ENCODE data around the gene TOX2. TPM values are rescaled to one million over a fixed set of nuclear protein-coding genes. Genes with fewer than 3 reads are reported as not detected.

Gene TOX2
- total RNA-seq, 3 donors from 2014 or later, result 0.66 to 1.1 (median 0.87) TPM

DNA sequence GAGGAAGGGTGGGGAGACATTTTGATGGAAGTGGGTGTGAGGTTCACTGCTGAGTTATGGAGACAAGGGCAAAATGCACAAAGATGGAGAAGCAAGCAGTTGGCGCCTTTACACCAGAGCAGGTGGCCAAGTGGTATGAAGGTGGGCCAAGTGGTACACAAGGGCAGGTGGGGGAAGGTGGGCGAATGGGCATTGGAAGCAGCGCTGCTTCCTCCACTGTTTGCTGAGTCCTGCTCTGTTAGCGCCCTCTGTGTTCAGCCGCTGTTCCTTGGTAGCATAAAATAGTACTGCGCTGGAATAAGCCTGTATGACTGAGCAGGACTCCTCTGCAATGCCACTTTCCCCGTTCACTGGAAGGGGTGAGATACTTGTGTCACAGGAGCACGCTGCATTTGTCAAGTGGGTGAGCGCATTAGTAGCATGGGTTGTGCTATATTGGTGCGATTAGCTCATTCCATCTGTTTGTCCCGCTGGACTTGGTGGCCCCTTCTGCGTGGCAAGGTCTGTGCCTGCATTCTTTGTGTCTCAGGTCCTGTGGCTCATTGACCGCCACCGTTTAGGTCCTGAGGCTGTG, 116.4 kb downstream of the TOX2 start:
- Mint-ChIP-seq H3K27me3 (ENCODE audit: low read depth) (peaks cover 8% of the 10 kb centered on the region), H3K36me3 (ENCODE audit: insufficient read depth) (no peaks in the 10 kb centered on the region), H3K4me3 (no peak overlapping the region), H3K4me1 (ENCODE audit: low read depth) (peaks cover 36% of the 10 kb centered on the region), H3K9me3 (no peaks in the 10 kb centered on the region)
- no peak for ATAC-seq
- no peak for DNase-seq

DNA sequence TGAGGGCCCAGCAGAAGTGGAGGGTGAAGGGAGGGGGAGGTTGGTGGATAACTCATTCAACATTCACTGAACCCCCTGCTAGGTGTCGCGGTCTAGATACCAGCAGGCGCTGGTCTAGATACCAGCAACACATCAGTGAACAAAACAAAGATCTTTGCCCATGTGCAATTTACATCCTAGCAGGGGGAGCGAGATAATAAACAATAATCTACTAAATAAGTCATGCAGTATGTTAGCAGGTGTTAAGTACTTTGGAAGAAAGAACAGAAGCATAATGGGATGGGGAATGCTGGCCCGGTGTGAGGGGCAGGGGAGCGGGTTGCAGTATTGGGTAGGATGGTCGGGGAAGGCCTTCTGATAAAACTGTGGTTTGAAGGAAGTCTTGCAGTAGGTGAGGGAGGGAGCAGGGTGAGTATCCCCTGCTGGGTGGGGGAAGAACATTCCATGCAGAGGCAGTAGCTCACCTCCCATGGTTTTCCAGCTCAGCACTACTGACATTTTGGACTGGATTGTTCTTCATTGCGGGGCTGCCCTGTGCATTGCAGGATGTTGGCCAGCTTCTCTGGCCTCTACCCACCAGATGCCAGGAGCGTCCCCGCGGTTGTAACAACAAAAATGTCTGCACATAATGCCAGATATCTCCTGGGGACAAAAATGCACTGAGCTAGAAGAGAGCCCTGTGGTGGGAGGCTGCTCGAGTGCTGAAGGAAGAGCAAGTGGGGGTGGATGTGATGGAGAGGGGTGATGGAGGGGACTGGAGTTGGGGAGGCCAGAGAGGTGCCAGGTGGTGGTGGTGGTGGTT, 117.3 kb downstream of the TOX2 start:
- peaks cover 8% of the 10 kb centered on the region for H3K27me3 Mint-ChIP-seq (ENCODE audit: low read depth)
- no peaks in the 10 kb centered on the region for H3K36me3 Mint-ChIP-seq (ENCODE audit: insufficient read depth)
- no peak for DNase-seq
- no peak overlapping the region for H3K4me3 Mint-ChIP-seq
- ATAC-seq, result no peak
- peaks cover 36% of the 10 kb centered on the region for H3K4me1 Mint-ChIP-seq (ENCODE audit: low read depth)
- no peaks in the 10 kb centered on the region for H3K9me3 Mint-ChIP-seq

DNA sequence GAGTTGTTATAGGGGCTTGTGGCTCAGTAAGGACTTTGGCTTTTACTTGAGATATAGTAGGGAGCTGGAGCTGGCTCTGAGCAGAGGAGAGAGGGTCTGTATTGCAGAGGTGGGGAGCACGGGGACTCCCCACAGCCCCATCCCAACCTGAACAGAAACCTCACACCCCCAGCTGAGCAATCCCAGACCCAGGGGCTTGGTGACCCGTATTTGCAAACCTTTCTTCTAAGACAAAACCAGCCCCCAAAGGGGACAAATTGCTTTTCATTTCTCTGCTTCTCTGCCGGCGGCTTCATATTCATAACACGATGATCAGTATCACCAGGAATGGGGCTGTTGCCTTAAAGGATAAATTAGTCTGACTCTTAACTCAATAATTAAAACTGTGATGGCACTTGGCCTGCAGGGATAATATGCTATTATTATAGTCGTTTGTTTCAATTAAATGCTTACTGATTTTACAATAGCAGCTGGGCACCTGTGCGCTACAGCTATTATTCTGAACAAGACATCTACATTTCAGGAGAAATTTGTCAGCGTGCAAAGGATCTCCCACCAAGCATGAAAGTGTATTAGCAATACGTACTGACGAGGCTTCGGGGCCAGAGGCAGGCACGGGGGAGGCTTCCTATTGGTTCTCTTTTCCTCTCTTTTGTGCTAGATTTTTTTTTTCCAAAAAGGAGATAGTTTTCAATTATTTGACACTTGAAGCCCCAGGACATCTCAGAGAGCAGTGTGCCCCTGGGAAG, 118.1 kb downstream of the TOX2 start:
- Mint-ChIP-seq H3K4me3 (no peak overlapping the region), H3K4me1 (ENCODE audit: low read depth) (peaks cover 34% of the 10 kb centered on the region), H3K9me3 (no peaks in the 10 kb centered on the region), H3K27me3 (ENCODE audit: low read depth) (peaks cover 10% of the 10 kb centered on the region), H3K36me3 (ENCODE audit: insufficient read depth) (no peaks in the 10 kb centered on the region)
- DNase-seq (no peak), ATAC-seq (no peak)

DNA sequence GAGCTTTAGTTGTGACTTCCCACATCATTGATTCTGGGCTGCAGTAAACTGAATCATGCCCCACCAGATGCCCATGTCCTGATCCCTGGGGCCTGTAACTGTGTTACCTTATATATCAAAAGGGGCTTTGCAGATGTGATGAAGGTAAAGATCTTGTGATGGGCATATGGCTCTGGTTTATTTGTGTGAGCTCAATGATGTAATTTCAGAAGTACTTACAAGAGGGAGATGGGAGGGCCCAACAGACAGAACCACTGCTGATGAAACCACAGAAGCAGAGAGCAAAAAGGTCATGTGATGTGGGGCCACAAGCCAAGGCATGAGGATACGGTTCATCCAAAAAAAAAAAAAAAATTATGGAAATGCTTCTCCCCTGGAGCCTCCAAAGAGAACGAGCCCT, 118.7 kb downstream of the TOX2 start:
- H3K4me3 Mint-ChIP-seq, result no peak overlapping the region
- H3K36me3 Mint-ChIP-seq (ENCODE audit: insufficient read depth), result no peaks in the 10 kb centered on the region
- ATAC-seq (no peak), DNase-seq (no peak)
- peaks cover 13% of the 10 kb centered on the region for H3K27me3 Mint-ChIP-seq (ENCODE audit: low read depth)
- peaks cover 28% of the 10 kb centered on the region for H3K4me1 Mint-ChIP-seq (ENCODE audit: low read depth)
- no peaks in the 10 kb centered on the region for H3K9me3 Mint-ChIP-seq

DNA sequence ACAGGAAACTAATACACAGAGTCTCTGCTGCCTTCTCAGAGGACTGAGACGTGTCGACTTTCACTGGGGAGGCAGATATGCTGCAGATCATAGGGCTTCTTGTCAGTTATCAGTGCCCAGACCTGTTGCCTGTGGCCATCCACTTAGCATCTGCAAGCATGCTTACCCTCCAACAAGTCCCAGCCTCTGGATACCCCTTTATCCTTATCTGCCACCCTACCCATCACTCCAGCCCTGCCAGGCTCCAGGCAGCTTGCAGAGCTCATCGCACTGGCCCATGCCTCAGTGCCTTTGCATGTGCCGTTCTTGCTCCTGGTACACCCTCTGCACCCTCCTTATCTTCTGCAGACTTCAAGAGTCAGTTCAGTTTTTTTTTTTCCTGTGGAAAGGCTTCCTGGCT, 119.2 kb downstream of the TOX2 start:
- H3K9me3 Mint-ChIP-seq, result no peaks in the 10 kb centered on the region
- DNase-seq (no peak), ATAC-seq (no peak)
- H3K36me3 Mint-ChIP-seq (ENCODE audit: insufficient read depth), result no peaks in the 10 kb centered on the region
- no peak overlapping the region for H3K4me3 Mint-ChIP-seq
- H3K4me1 Mint-ChIP-seq (ENCODE audit: low read depth), result peaks cover 23% of the 10 kb centered on the region
- H3K27me3 Mint-ChIP-seq (ENCODE audit: low read depth), result peaks cover 15% of the 10 kb centered on the region

DNA sequence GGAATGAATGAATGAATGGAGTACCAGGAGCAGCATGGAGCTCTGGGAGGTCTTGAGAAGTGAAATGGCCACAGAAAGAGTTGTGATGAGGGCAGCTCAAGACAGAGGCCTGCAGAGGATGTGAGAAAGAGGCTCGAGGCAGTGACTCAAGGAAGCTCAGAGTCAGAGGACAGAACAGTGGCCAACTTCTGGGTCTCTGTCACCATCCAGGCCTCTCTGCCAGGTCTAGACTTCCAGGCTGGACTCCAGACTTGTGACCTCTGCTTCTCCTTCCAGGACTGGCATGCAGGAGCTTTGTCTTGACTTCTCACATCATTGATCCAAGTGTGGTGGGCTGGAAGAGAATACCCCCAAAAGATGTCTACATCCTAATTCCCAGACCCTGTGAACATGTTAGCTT, 119.8 kb downstream of the TOX2 start:
- Mint-ChIP-seq H3K9me3 (no peaks in the 10 kb centered on the region), H3K4me1 (ENCODE audit: low read depth) (peaks cover 17% of the 10 kb centered on the region), H3K36me3 (ENCODE audit: insufficient read depth) (no peaks in the 10 kb centered on the region), H3K27me3 (ENCODE audit: low read depth) (peaks cover 18% of the 10 kb centered on the region), H3K4me3 (no peak overlapping the region)
- DNase-seq (no peak), ATAC-seq (no peak)

DNA sequence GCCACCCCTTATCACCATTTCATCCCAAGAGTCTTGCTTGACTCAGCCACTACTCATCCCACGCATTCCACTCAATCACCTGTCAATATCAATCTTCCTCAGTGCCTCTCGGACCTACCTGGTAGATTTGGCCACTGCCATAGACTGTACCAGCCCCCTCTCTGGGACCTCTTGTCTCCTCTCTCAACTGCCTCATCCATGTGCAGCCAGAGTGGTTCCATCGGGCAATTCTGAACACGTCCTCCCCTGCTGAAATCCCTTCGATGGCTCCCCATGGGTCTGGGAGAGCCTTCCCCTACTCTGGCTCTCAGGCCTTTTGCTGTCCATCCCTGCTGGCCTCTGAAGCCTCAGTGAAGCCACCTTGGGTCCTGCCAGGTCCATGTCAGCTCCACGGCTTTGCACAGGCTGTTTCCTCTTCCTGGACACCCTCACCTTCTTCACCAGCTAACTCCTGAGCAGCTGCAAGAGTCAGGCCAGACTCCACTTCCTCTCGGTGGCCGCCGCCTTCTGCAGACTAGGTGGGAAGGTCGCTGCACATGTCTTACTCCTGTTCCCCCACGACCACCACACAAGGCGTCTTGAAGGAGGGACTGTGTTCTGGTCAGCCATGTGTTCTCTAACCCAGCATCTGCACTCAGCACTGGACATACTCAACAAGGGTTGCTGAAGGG, 120.4 kb downstream of the TOX2 start:
- peaks cover 10% of the 10 kb centered on the region for H3K4me1 Mint-ChIP-seq (ENCODE audit: low read depth)
- H3K4me3 Mint-ChIP-seq, result no peak overlapping the region
- DNase-seq, result no peak
- H3K27me3 Mint-ChIP-seq (ENCODE audit: low read depth), result peaks cover 18% of the 10 kb centered on the region
- ATAC-seq, result no peak
- H3K36me3 Mint-ChIP-seq (ENCODE audit: insufficient read depth), result no peaks in the 10 kb centered on the region
- no peaks in the 10 kb centered on the region for H3K9me3 Mint-ChIP-seq

DNA sequence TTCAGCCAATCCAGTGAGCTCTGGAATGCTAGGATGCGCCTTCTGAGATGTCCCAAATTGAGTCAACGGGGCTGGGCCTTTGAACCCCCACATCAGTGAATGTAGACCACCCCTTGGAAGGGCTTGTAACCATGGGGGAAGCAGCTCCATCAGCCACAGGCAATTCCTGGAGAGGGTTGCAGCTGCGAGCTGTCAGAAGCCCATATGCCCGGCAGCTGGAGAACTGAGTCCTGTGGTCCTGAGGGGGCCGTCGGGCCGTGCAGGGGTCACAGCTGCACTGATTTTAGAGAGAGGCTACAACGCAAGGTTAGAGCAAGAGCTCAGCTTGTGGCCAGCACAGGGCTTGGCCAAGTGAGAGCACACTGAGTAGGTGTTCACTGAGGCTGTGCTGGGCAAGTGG, 121.3 kb downstream of the TOX2 start:
- Mint-ChIP-seq H3K36me3 (ENCODE audit: insufficient read depth) (no peaks in the 10 kb centered on the region), H3K4me3 (no peak overlapping the region), H3K27me3 (ENCODE audit: low read depth) (peaks cover 18% of the 10 kb centered on the region), H3K4me1 (ENCODE audit: low read depth) (peaks cover 9% of the 10 kb centered on the region), H3K9me3 (no peaks in the 10 kb centered on the region)
- DNase-seq, result no peak
- ATAC-seq, result no peak

DNA sequence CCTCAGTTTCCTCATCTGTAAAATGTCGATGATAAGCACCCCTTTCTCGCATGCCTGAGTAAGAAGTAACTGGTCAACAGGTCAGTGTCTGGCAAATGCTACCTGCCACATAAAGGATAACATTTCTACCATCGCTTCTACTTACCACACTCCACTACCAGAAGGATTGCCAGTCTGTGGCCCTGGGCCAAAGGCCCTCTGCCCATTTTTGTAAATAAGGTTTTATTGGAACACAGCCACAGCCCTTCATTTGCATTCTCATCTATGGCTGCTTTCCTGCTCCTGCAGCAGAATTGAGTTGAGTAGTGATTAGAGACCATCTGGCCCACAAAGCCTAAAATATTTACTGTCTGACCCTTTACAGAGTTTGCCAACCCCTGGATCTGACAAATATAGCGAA, 121.8 kb downstream of the TOX2 start:
- H3K4me1 Mint-ChIP-seq (ENCODE audit: low read depth), result peaks cover 9% of the 10 kb centered on the region
- H3K9me3 Mint-ChIP-seq, result no peaks in the 10 kb centered on the region
- peaks cover 21% of the 10 kb centered on the region for H3K27me3 Mint-ChIP-seq (ENCODE audit: low read depth)
- no peaks in the 10 kb centered on the region for H3K36me3 Mint-ChIP-seq (ENCODE audit: insufficient read depth)
- ATAC-seq (no peak), DNase-seq (no peak)
- no peak overlapping the region for H3K4me3 Mint-ChIP-seq

DNA sequence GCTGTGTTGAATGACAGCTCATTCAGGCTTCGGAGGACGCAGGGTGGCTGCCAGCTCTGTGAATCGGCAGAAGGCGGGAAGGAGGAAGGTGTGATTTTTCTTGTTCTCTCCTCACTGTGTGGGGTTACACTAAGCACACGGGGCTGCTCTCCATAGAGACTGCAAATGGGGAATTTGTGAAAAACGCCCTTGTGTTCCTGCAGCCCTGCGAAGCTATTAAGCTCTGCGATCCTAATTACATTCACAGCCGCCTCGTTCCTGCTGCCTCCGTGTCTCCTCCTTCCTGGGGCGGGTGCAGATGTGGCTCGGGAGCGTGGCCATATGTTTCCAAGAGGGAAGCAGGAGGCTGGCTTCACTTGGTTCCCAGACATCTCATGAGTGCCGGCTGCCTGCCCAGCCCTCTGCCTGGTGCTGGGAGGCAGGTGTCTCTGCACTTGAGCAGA, 124.0 kb downstream of the TOX2 start:
- no peak for DNase-seq

DNA sequence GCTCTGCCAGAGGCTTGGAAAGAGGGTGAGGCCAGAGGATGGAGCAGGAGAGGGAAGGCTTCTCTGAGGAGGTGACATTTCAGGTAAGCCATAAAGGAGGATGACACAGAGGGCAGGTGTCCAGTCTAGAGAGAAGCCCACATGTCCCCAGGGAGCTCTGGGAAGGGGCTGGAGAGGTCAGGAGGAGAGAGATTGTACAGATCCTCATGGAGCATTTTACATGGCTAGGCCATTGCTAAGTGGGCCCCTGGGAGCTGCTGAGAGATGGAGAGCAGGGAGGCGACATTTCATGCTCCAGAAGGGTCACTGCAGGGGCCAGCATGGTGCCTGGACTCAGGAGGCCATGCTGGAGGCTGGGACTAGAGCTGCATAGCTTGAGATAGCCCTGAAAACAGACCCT, 124.5 kb downstream of the TOX2 start:
- ATAC-seq (no peak), DNase-seq (no peak)
- H3K9me3 Mint-ChIP-seq, result peaks cover 3% of the 10 kb centered on the region
- H3K27me3 Mint-ChIP-seq (ENCODE audit: low read depth), result peaks cover 21% of the 10 kb centered on the region
- H3K4me1 Mint-ChIP-seq (ENCODE audit: low read depth), result peaks cover 3% of the 10 kb centered on the region
- H3K36me3 Mint-ChIP-seq (ENCODE audit: insufficient read depth), result no peaks in the 10 kb centered on the region
- H3K4me3 Mint-ChIP-seq, result no peak overlapping the region

More for the DNA sequence above, 124.0 kb downstream of the TOX2 start:
- H3K4me3 Mint-ChIP-seq, result no peak overlapping the region
- no peaks in the 10 kb centered on the region for H3K36me3 Mint-ChIP-seq (ENCODE audit: insufficient read depth)
- H3K4me1 Mint-ChIP-seq (ENCODE audit: low read depth), result peaks cover 3% of the 10 kb centered on the region
- ATAC-seq, result no peak
- peaks cover 21% of the 10 kb centered on the region for H3K27me3 Mint-ChIP-seq (ENCODE audit: low read depth)
- H3K9me3 Mint-ChIP-seq, result peaks cover 3% of the 10 kb centered on the region

DNA sequence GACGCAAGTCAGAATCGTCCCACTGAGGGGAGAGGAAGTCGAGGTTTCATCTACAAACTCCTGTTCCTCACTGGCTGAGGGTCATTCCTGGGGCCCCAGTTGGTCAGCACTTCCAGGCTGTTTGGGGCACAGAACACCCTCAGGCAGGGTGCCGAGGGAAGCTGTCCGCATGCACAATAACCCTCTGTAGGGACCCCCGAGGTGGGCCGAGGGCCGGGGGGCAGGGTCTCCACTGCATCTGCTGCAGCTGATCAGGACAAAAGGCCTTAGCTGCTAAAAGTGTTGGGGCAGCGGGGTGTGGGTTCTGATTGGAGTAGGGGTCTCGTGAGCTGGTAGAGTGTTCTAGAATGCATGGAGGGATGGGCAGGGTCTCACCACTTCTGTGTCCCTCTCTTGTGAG, 125.1 kb downstream of the TOX2 start:
- Mint-ChIP-seq H3K9me3 (peaks cover 3% of the 10 kb centered on the region), H3K27me3 (ENCODE audit: low read depth) (peaks cover 21% of the 10 kb centered on the region), H3K4me1 (ENCODE audit: low read depth) (peaks cover 3% of the 10 kb centered on the region), H3K4me3 (no peak overlapping the region), H3K36me3 (ENCODE audit: insufficient read depth) (no peaks in the 10 kb centered on the region)
- ATAC-seq (no peak), DNase-seq (no peak)

DNA sequence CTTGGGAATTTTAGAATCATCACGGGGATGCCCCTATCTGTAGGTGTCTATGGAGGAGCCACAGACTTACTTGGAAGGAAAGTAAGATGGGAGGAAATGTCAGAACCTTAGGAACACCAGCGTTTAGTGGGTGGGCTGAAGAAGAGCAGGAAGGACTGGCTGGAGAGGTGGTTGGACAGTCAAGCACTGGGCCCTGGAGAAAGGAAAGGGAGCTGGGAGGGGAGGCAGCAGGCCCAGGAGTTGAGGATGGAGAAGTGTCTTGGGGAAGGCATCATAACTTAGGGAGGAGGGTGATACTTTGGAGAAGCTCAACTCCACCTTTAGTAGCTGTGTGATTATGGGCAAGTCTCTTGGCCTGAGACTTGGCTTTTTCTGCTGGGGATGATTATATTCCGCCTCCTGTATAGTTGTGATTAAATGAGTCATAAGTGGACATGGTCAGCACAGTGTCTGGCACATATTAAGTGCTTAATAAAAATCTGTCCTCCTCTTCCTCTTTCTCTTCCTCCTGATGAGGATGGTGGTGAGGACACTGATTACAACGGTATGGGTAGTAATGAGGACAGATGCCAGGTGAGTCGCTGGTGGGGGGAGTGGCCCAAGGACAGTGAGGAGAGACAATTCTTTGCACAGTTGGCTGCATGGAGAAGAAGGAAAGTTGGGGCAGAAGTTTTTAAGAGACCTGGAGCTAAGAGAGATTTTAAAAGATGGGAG, 125.7 kb downstream of the TOX2 start:
- Mint-ChIP-seq H3K36me3 (ENCODE audit: insufficient read depth) (no peaks in the 10 kb centered on the region), H3K4me3 (no peak overlapping the region), H3K9me3 (peaks cover 3% of the 10 kb centered on the region), H3K27me3 (ENCODE audit: low read depth) (peaks cover 21% of the 10 kb centered on the region), H3K4me1 (ENCODE audit: low read depth) (no peaks in the 10 kb centered on the region)
- ATAC-seq (no peak), DNase-seq (no peak)

DNA sequence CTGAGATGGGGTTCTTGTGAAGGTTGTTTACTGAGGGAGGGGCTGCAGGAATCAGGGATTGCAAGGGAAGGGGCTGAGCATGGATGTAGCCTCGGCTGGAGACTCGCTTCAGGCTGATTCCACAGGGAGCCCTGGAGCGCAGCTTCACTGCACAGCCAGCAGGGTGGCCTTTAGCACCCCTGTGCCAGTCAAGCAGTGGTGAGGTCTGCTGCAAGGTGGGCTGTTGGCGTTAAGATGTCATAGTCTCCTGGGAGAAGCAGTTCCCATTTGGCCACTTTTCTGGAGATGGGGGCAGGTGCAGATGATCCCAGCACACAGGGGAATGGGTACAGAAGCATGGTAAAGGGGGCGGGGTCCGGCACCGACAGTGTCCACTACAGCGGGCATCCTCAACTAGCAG, 126.3 kb downstream of the TOX2 start:
- no peak overlapping the region for H3K4me3 Mint-ChIP-seq
- ATAC-seq (no peak), DNase-seq (no peak)
- H3K27me3 Mint-ChIP-seq (ENCODE audit: low read depth), result peaks cover 17% of the 10 kb centered on the region
- no peaks in the 10 kb centered on the region for H3K4me1 Mint-ChIP-seq (ENCODE audit: low read depth)
- H3K9me3 Mint-ChIP-seq, result peaks cover 3% of the 10 kb centered on the region
- no peaks in the 10 kb centered on the region for H3K36me3 Mint-ChIP-seq (ENCODE audit: insufficient read depth)

Measured in activated T-cell treated with anti-CD3 and anti-CD28 coated beads, Interleukin-2, amount 50 U/mL, for 4 hours (primary cell).